ENCODE results near the gene GRWD1. TPM values are rescaled to one million over a fixed set of nuclear protein-coding genes. Genes with fewer than 3 reads are reported as not detected.

GRWD1 gene
- total and polyA plus RNA-seq, 2 of the 8 experiments (the other 6 are each of a cell fraction or from before 2014, with no cell fraction given) = 36.9 to 61.9 TPM

DNA sequence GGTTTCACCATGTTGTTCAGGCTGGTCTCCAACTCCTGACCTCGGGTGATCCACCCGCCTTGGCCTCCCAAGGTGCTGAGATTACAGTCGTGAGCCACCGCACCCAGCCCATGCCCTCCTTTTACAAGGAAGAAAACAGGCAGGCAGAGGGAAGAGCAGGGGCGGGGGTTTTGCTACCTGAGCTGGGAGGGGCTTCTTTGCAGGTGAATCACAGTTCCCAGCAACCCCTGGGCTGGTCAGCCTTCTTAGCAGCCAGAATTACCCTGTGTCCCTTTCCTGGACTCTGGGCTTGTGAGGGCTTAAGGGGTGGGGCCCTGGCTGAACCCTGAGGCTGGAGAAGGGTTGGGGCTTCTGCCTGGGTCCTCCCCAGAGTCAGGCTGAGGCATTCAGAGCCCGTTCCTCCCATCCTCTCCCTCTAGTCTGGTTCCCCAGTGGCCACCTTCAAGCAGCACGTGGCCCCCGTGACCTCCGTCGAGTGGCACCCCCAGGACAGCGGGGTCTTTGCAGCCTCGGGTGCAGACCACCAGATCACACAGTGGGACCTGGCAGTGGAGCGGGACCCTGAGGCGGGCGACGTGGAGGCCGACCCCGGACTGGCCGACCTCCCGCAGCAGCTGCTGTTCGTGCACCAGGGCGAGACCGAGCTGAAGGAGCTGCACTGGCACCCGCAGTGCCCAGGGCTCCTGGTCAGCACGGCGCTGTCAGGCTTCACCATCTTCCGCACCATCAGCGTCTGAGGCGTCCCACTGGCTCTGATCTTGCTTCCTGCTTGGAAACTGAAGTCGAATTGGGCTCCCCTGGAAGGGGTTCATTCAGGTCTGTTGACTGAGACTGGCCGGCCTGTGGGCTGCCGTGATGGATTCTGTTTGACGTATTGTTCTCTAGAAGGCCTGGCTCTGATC, 6.8 kb downstream of the GRWD1 start:
- no peak overlapping the region for H3K18ac ChIP-seq (ENCODE audit: extremely low read depth, low read length)
- TF ChIP-seq PHF8 (conservative IDR thresholded peaks at IDR 0.05; ENCODE audit: low read depth, low read length) = no peak
- TF ChIP-seq, protein P1, sequence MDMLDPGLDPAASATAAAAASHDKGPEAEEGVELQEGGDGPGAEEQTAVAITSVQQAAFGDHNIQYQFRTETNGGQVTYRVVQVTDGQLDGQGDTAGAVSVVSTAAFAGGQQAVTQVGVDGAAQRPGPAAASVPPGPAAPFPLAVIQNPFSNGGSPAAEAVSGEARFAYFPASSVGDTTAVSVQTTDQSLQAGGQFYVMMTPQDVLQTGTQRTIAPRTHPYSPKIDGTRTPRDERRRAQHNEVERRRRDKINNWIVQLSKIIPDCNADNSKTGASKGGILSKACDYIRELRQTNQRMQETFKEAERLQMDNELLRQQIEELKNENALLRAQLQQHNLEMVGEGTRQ (IDR thresholded peaks at IDR 0.05; ENCODE audit: low read length) = no peak
- no peak for TF ChIP-seq EP300 (IDR thresholded peaks at IDR 0.05; ENCODE audit: borderline replicate concordance in 1 of 2, low read depth in 2 of 2, low read length in 2 of 2)
- no peak for TF ChIP-seq POU5F1 (IDR thresholded peaks at IDR 0.05; ENCODE audit: low read depth, low read length)
- TF ChIP-seq CREB1 (IDR thresholded peaks at IDR 0.05) = no peak
- H3K36me3 ChIP-seq (ENCODE audit: control insufficient read depth in 2 of 4, insufficient read depth in 4 of 4, low read length in 3 of 4) = peaks cover 26 to 70% (median 52%) of the 10 kb centered on the region in 4 experiments
- 93% methylated on average over 30 of the region's 33 CpGs; no CpG with 5 or more reads in 1 of the 2 experiments for WGBS, 2 experiments (ENCODE audit: extremely low coverage in 1 of 2, insufficient coverage in 1 of 2, insufficient read length in 1 of 2, insufficient replicate concordance in 2 of 2, low coverage in 1 of 2, low lambda C conversion rate in 2 of 2, missing lambda C conversion rate in 1 of 2)
- H2BK120ac ChIP-seq (replicated peaks; ENCODE audit: low read depth, low read length) = no peak overlapping the region
- ChIA-PET CTCF (ENCODE audit: partially characterized antibody) (interaction anchor here (2.2 kb wide), 1 partner anchor 62 kb away, joined by 6 read pairs; the partner anchor contains the start of gene KDELR1), POLR2A (ENCODE audit: partially characterized antibody) (interaction anchor here (0.5 to 3.7 kb wide), 10 partner anchors 10 to 305 kb away, joined by 3 to 17 read pairs (median 5); no protein-coding TSS in a partner anchor)
- peaks cover 6% of the 10 kb centered on the region for H3K79me1 ChIP-seq (ENCODE audit: low read depth, low read length)
- H4K5ac ChIP-seq (ENCODE audit: insufficient read length, low read depth, low read length) = no peak overlapping the region
- no peak overlapping the region for H4K8ac ChIP-seq (ENCODE audit: extremely low read depth, insufficient read depth, low read length)
- H3K23ac ChIP-seq (ENCODE audit: insufficient read length) = no peak overlapping the region
- H3K4me2 ChIP-seq (ENCODE audit: insufficient read depth in 1 of 2, low read depth in 2 of 2, low read length in 2 of 2) = no peak overlapping the region
- no peak overlapping the region for H3K14ac ChIP-seq (ENCODE audit: insufficient read length)
- FAIRE-seq (no peak), DNase-seq (ENCODE audit: low read depth in 1 of 2, low spot score in 2 of 2) (no peak)
- H3K27ac ChIP-seq (ENCODE audit: low read depth, low read length) = no peak overlapping the region
- H3K4ac ChIP-seq (replicated peaks; ENCODE audit: insufficient read length, low read depth, low read length) = no peak overlapping the region
- no peak overlapping the region for H3K4me3 ChIP-seq (ENCODE audit: extremely low read depth in 1 of 4, insufficient read depth in 2 of 4, low read depth in 3 of 4, low read length in 4 of 4)
- no peaks in the 10 kb centered on the region for H3K9me3 ChIP-seq (ENCODE audit: insufficient read depth in 2 of 2, low read depth in 1 of 2, low read length in 1 of 2)
- no peak overlapping the region for H3K56ac ChIP-seq (replicated peaks; ENCODE audit: insufficient read length, low read depth, low read length)
- no peak overlapping the region for H2BK12ac ChIP-seq (ENCODE audit: low read depth, low read length)
- no peaks in the 10 kb centered on the region for H3K27me3 ChIP-seq (replicated peaks in 1 of 4; ENCODE audit: control insufficient read depth in 3 of 4, extremely low read depth in 1 of 4, insufficient read depth in 3 of 4, low read length in 3 of 4)
- H2BK5ac ChIP-seq (ENCODE audit: low read depth, low read length) = no peak overlapping the region
- peaks cover 2 to 29% of the 10 kb centered on the region in 2 experiments for H4K20me1 ChIP-seq (replicated peaks in 1 of 2; ENCODE audit: control insufficient read depth in 1 of 2, insufficient read depth in 2 of 2, low read length in 2 of 2)
- H2BK15ac ChIP-seq (ENCODE audit: low read length) = no peak overlapping the region
- H3K9ac ChIP-seq (replicated peaks in 1 of 4; ENCODE audit: extremely low read depth in 1 of 4, low read depth in 3 of 4, low read length in 3 of 4) = no peak overlapping the region
- no peak overlapping the region for H4K91ac ChIP-seq (replicated peaks; ENCODE audit: insufficient read length, low read length)
- no peak overlapping the region for H2AFZ ChIP-seq (ENCODE audit: low read length)
- no peak overlapping the region for H2AK5ac ChIP-seq (ENCODE audit: low read depth, low read length)
- no peaks in the 10 kb centered on the region for H3K79me2 ChIP-seq (ENCODE audit: control insufficient read depth in 1 of 2, insufficient read depth in 2 of 2, low read length in 2 of 2)
- no peak overlapping the region for H2BK20ac ChIP-seq (ENCODE audit: low read length)
- no peaks in the 10 kb centered on the region for H3K4me1 ChIP-seq (replicated peaks in 1 of 4; ENCODE audit: control insufficient read depth in 3 of 4, insufficient read depth in 4 of 4, low read length in 3 of 4)
- H3K23me2 ChIP-seq (ENCODE audit: low read depth, low read length) = no peaks in the 10 kb centered on the region
